ENCODE measurements around the gene KHDC1L.
"Not testable (repeated sequence)": the region's sequence is repeated elsewhere in the genome, so short reads cannot be mapped to it uniquely, and the experiment has no call there.

KHDC1L gene

DNA sequence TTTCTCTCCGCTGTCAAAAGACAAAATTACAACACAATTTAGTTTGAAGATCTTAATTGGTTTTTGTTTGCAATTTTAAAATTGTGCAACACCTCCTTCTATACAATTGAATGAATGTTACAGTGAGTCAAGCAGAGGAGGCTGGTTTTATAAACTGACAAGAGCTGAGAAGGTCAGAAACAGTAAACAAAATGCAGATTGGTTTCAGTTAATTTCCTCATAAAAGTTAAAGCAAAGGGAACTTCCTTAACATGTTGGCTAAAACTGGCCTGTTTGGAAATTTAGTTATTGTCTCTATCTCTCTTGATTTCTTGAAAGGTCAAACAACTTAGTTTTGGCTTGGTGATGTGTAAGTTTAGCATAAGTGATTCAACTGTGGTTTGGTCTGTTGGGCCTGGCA, 22.2 kb downstream of the KHDC1L start:
- no peak for TF ChIP-seq CTCF (IDR thresholded peaks at IDR 0.05; ENCODE audit: insufficient read depth, low read depth, low read length, missing control alignments)
- no peak overlapping the region for H3K4me3 ChIP-seq (ENCODE audit: low read length)

GRCh38 chr6:73200735-73201134, 24.6 kb downstream of the KHDC1L start:
- DNase-seq (ENCODE audit: low read depth) = no peak
- no peak overlapping the region for H3K4me3 ChIP-seq (ENCODE audit: low read length)
- no peak for TF ChIP-seq CTCF (IDR thresholded peaks at IDR 0.05; ENCODE audit: insufficient read depth, low read depth, low read length, missing control alignments)

More for the DNA sequence above, 22.2 kb downstream of the KHDC1L start:
- peak; percentile 40 for DNase-seq (ENCODE audit: low read depth)

GRCh38 chr6:73200247-73200646, 25.0 kb downstream of the KHDC1L start:
- H3K4me3 ChIP-seq (ENCODE audit: low read length) = no peak overlapping the region
- TF ChIP-seq CTCF (IDR thresholded peaks at IDR 0.05; ENCODE audit: insufficient read depth, low read depth, low read length, missing control alignments) = no peak

DNA sequence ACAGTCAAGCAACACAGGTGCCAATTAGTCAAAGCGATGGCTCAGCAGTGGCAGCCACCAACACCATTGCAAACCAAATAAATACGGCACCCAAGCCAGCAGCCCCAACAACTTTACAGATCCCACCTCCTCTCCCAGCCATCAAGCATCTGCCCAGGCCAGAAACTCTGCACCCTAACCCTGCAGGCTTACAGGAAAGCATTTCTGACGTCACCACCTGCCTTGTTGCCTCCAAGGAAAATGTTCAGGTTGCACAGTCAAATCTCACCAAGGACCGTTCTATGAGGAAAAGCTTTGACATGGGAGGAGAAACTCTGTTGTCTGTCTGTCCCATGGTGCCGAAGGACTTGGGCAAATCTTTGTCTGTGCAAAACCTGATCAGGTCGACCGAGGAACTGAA, 30.6 kb downstream of the KHDC1L start:
- DNase-seq (ENCODE audit: low read depth) = no peak
- no peak for TF ChIP-seq CTCF (IDR thresholded peaks at IDR 0.05; ENCODE audit: insufficient read depth, low read depth, low read length, missing control alignments)
- H3K4me3 ChIP-seq (ENCODE audit: low read length) = no peak overlapping the region

More at GRCh38 chr6:73200247-73200646, 25.0 kb downstream of the KHDC1L start:
- no peak for DNase-seq (ENCODE audit: low read depth)

DNA sequence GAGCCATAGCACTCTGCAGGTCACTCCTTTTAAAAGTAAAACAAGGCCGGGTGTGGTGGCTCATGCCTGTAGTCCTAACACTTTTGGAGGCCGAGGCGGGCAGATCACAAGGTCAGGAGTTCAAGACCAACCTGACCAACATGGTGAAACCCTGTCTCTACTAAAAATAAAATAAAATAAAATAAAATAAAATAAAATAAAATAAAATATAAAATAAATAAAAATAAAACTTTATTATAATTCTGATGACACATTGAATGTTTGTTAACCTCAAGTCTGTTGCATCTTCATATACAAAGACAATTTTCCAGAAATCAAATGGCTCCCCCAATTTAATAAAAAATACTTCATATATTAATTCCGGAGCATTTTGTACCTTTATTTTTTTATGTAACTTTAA, 32.0 kb downstream of the KHDC1L start:
- H3K4me3 ChIP-seq (ENCODE audit: low read length); DNase-seq (ENCODE audit: low read depth): not testable (repeated sequence)

GRCh38 chr6:73182021-73182607, 43.2 kb downstream of the KHDC1L start:
- no peak for DNase-seq (ENCODE audit: low read depth)
- no peak overlapping the region for H3K4me3 ChIP-seq (ENCODE audit: low read length)
- no peak for TF ChIP-seq CTCF (IDR thresholded peaks at IDR 0.05; ENCODE audit: insufficient read depth, low read depth, low read length, missing control alignments)

DNA sequence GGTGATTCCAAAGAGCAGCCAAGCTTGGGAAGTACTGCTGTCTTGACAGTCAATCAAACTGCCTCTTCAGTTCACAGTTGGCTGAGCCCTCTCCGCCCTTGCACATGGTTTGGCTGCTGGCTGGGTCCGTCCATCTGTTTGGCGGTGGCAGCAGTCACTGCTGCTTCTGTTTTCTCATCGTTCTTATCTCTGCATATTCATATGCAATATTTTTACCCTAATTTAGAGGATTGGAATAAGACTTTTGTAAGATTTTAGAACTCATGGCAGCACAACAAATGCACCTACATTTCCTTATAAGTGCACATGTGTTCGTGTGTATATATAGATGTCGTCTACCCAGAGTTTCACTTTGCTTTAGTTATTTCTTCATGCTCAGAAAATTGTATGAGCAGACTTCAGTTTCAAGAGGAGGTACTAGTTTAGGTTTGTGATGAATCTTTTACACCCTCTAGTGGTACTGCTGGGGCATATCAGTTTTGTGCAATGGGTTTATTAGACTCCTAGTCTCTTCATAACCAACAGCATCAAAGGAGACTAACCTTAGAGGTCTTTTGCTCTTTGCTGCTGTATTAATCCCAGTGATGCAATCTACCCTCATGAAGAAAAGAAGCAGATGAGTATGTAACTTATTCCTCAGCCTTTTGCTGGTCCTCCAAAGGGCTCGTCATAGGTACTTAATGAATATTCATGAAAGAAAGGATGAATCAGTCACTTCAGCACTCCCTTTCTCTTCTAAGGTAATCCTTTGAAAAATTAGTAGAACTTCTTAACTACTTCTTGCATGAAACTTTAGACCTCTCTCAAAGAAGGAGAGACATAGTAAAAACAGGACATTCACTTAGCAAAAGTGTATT, 44.3 kb downstream of the KHDC1L start:
- H3K4me3 ChIP-seq (ENCODE audit: low read length) = peak overlapping the region; percentile 5
- DNase-seq (ENCODE audit: low read depth) = peak; percentile 73
- TF ChIP-seq CTCF (IDR thresholded peaks at IDR 0.05; ENCODE audit: insufficient read depth, low read depth, low read length, missing control alignments) = peak; percentile 85
